MM.1S (cell line): ENCODE results near the gene SMG6.

ENCODE experiments used
- DNase-seq: peaks from one replicate; pipeline ENCODE4 v3.0.0-alpha.2; 2015
- H2AFZ ChIP-seq: fragments of 300-600 bp; sonication (generic); 2 replicates; pipeline ENCODE4 v1.6.0; 2016; ENCODE audit warnings: antibody characterized with exemption, low read length
- H3F3A ChIP-seq: fragments of 300-600 bp; sonication (generic); 2 replicates; pipeline ENCODE4 v1.6.1; 2016; ENCODE audit warnings: mild to moderate bottlenecking, antibody characterized with exemption, low read length, moderate library complexity, mixed read lengths; ENCODE audit not compliant: insufficient read depth
- H3K27ac ChIP-seq: fragments of 300-600 bp; sonication (generic); 2 replicates; pipeline ENCODE4 v1.5.1; 2016; ENCODE audit warnings: mild to moderate bottlenecking, low read length
- H3K27me3 ChIP-seq: fragments of 300-600 bp; sonication (generic); replicated peaks from 2 replicates; pipeline ENCODE4 v1.6.0; 2016; ENCODE audit warnings: low read length; ENCODE audit not compliant: insufficient read depth
- H3K36me3 ChIP-seq: fragments of 300-600 bp; sonication (generic); replicated peaks from 2 replicates; pipeline ENCODE4 v1.6.1; 2016; ENCODE audit warnings: mild to moderate bottlenecking, low read length, mixed read lengths; ENCODE audit not compliant: insufficient read depth
- H3K4me1 ChIP-seq: fragments of 300-600 bp; sonication (generic); 2 replicates; pipeline ENCODE4 v1.6.1; 2016; ENCODE audit warnings: low read length, mixed read lengths
- H3K4me2 ChIP-seq: fragments of 300-600 bp; sonication (generic); 2 replicates; pipeline ENCODE4 v1.6.0; 2016; ENCODE audit warnings: low read depth, low read length
- H3K4me3 ChIP-seq: fragments of 300-600 bp; sonication (generic); 2 replicates; pipeline ENCODE4 v1.5.1; 2016; ENCODE audit warnings: low read length, mixed read lengths
- H3K79me2 ChIP-seq: fragments of 300-600 bp; sonication (generic); 2 replicates; pipeline ENCODE4 v1.6.1; 2016; ENCODE audit warnings: mixed run types, low read length, mixed read lengths
- H3K9ac ChIP-seq: fragments of 300-600 bp; sonication (generic); 2 replicates; pipeline ENCODE4 v1.6.1; 2016; ENCODE audit warnings: low read length, mixed read lengths
- H3K9me2 ChIP-seq: fragments of 300-600 bp; sonication (generic); replicated peaks from 2 replicates; pipeline ENCODE4 v1.6.1; 2016; ENCODE audit warnings: mild to moderate bottlenecking, low read length, mixed read lengths; ENCODE audit not compliant: insufficient read depth
- H3K9me3 ChIP-seq: fragments of 300-600 bp; sonication (generic); replicated peaks from 2 replicates; pipeline ENCODE4 v1.6.1; 2016; ENCODE audit warnings: mild to moderate bottlenecking, low read length, mixed read lengths; ENCODE audit not compliant: insufficient read depth
- H4K20me1 ChIP-seq: fragments of 300-600 bp; sonication (generic); 2 replicates; pipeline ENCODE4 v1.6.1; 2016; ENCODE audit warnings: mild to moderate bottlenecking, low read length, moderate library complexity, mixed read lengths; ENCODE audit not compliant: insufficient read depth
- CTCF ChIP-seq: fragments of 300-600 bp; sonication (generic); IDR thresholded peaks from 2 replicates; pipeline ENCODE4 v1.5.1; 2016; ENCODE audit warnings: antibody characterized with exemption, low read length, mixed read lengths
- EZH2 ChIP-seq: fragments of 300-600 bp; sonication (generic); optimal IDR thresholded peaks from 2 replicates; pipeline ENCODE3; 2017; ENCODE audit warnings: low read depth, mild to moderate bottlenecking, antibody characterized with exemption, low read length, mixed read lengths
- EZH2phosphoT487 ChIP-seq: fragments of 300-600 bp; sonication (generic); IDR thresholded peaks from 2 replicates; pipeline ENCODE4 v1.6.1; 2018; ENCODE audit warnings: antibody characterized with exemption, low read length

Gene SMG6

GRCh38 chr17:2071024-2071385, 232.6 kb downstream of the SMG6 start:
- Histone ChIP-seq H3K9me3 (no peaks in the 10 kb centered on the region), H3K79me2 (no peaks in the 10 kb centered on the region), H3K27me3 (no peaks in the 10 kb centered on the region), H3F3A (no peaks in the 10 kb centered on the region), H3K4me3 (no peak overlapping the region), H3K4me2 (no peak overlapping the region), H2AFZ (no peak overlapping the region), H4K20me1 (no peaks in the 10 kb centered on the region), H3K36me3 (no peaks in the 10 kb centered on the region), H3K9ac (no peak overlapping the region), H3K27ac (no peak overlapping the region), H3K9me2 (no peaks in the 10 kb centered on the region), H3K4me1 (no peaks in the 10 kb centered on the region)
- TF ChIP-seq EZH2phosphoT487 (no peak), CTCF (no peak), EZH2 (no peak)
- DNase-seq: no peak

- no peak overlapping the region for H3K27ac ChIP-seq
- no peak for TF ChIP-seq EZH2phosphoT487
- no peak for TF ChIP-seq CTCF
- TF ChIP-seq EZH2: no peak
Observed at GRCh38 chr17:2070241-2071023, 233.2 kb downstream of the SMG6 start.

GRCh38 chr17:2068519-2069051, 235.0 kb downstream of the SMG6 start:
- Histone ChIP-seq H3K9ac (no peak overlapping the region), H3K36me3 (no peaks in the 10 kb centered on the region), H3K79me2 (no peaks in the 10 kb centered on the region), H3K27me3 (no peaks in the 10 kb centered on the region), H3K4me2 (no peak overlapping the region), H3K4me3 (no peak overlapping the region), H3F3A (no peaks in the 10 kb centered on the region), H3K9me3 (no peaks in the 10 kb centered on the region), H4K20me1 (no peaks in the 10 kb centered on the region), H3K27ac (no peak overlapping the region), H2AFZ (no peak overlapping the region), H3K9me2 (no peaks in the 10 kb centered on the region), H3K4me1 (no peaks in the 10 kb centered on the region)
- no peak for DNase-seq
- TF ChIP-seq EZH2phosphoT487: no peak
- no peak for TF ChIP-seq CTCF

More at GRCh38 chr17:2070241-2071023, 233.2 kb downstream of the SMG6 start:
- no peaks in the 10 kb centered on the region for H3K9me2 ChIP-seq
- H3K9ac ChIP-seq: no peak overlapping the region
- H3K36me3 ChIP-seq: no peaks in the 10 kb centered on the region
- no peak overlapping the region for H3K4me3 ChIP-seq
- no peaks in the 10 kb centered on the region for H3K4me1 ChIP-seq
- H2AFZ ChIP-seq: no peak overlapping the region
- no peaks in the 10 kb centered on the region for H3K79me2 ChIP-seq
- H4K20me1 ChIP-seq: no peaks in the 10 kb centered on the region
- H3K27me3 ChIP-seq: no peaks in the 10 kb centered on the region
- H3K4me2 ChIP-seq: no peak overlapping the region
- no peaks in the 10 kb centered on the region for H3F3A ChIP-seq
- no peak for DNase-seq
- no peaks in the 10 kb centered on the region for H3K9me3 ChIP-seq
